ENCODE results near the gene MINDY4.

DNA sequence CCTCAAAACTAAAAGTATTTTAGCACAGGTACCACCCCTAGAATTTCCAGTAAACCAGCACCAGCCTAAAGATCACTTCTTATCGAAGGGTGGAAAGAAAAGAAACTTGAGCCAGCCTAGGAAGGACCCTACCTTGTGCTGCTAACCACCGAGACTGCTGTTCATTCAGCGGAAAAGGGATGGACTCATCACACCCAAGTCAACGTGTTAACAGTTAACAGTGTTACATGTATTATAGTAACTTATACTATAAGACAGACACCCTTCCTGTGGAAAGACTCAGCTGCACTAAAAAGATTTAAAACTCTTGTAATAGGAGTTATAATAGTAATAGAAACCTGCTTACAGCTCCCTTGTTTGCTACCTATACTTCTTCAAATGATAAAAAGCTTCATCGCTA lies 39.8 kb downstream of the MINDY4 start:
- TF ChIP-seq, protein P1, sequence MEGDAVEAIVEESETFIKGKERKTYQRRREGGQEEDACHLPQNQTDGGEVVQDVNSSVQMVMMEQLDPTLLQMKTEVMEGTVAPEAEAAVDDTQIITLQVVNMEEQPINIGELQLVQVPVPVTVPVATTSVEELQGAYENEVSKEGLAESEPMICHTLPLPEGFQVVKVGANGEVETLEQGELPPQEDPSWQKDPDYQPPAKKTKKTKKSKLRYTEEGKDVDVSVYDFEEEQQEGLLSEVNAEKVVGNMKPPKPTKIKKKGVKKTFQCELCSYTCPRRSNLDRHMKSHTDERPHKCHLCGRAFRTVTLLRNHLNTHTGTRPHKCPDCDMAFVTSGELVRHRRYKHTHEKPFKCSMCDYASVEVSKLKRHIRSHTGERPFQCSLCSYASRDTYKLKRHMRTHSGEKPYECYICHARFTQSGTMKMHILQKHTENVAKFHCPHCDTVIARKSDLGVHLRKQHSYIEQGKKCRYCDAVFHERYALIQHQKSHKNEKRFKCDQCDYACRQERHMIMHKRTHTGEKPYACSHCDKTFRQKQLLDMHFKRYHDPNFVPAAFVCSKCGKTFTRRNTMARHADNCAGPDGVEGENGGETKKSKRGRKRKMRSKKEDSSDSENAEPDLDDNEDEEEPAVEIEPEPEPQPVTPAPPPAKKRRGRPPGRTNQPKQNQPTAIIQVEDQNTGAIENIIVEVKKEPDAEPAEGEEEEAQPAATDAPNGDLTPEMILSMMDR (IDR thresholded peaks at IDR 0.05; ENCODE audit: insufficient read depth, low read depth, low read length), result no peak
- no peak for TF ChIP-seq EZH2 (IDR thresholded peaks at IDR 0.05; ENCODE audit: insufficient read depth, low read length)
